VCaP (cell line): ENCODE measurements around the gene KRT36.
A peak's percentile ranks its signal among the peaks of the same experiment; 100 is the strongest.

ENCODE experiments used
- H3K27ac ChIP-seq: fragments of 450-650 bp; 2 replicates; pipeline ENCODE4 v1.5.1; 2017
- TF ChIP-seq, protein P1 (sequence below): fragments of 450-650 bp; conservative IDR thresholded peaks from 2 replicates; pipeline ENCODE4 v1.5.1; 2017; ENCODE audit warnings: mild to moderate bottlenecking, moderate library complexity

KRT36 gene

DNA sequence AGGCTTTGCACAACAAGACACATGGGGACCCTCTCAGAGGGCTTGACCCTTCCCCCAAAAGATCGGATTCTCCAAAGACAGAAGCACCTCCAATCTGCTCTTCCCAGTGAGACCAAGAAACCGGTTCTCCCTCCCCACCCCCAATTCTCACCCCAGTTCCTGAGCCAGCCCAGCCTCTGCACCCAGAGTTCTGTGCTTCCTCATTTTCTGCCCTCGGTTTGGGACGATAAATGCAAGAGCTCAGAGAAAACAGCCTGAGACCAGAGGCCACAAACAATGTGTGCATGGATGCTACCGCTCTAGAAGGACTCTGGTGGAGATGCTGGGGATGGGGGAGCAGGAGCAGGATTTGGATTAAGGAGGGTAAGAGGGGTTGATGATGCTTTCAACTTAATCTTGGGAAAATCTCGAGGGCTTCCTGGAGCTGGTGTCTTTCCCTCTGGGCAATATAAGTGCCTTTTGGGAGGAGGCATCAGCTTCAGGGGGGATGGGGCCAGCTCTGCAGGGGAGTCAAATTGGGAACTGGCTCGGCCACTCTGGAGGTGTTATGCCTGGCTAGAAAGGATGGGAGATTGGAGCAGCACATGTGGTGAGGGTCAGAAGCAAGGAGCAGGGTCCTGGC lies 22.9 kb upstream of the KRT36 start:
- no peak overlapping the region for H3K27ac ChIP-seq
- TF ChIP-seq, protein P1, sequence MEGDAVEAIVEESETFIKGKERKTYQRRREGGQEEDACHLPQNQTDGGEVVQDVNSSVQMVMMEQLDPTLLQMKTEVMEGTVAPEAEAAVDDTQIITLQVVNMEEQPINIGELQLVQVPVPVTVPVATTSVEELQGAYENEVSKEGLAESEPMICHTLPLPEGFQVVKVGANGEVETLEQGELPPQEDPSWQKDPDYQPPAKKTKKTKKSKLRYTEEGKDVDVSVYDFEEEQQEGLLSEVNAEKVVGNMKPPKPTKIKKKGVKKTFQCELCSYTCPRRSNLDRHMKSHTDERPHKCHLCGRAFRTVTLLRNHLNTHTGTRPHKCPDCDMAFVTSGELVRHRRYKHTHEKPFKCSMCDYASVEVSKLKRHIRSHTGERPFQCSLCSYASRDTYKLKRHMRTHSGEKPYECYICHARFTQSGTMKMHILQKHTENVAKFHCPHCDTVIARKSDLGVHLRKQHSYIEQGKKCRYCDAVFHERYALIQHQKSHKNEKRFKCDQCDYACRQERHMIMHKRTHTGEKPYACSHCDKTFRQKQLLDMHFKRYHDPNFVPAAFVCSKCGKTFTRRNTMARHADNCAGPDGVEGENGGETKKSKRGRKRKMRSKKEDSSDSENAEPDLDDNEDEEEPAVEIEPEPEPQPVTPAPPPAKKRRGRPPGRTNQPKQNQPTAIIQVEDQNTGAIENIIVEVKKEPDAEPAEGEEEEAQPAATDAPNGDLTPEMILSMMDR: no peak

- peak overlapping the region; percentile 50 for H3K27ac ChIP-seq
- TF ChIP-seq, protein P1: no peak
Observed at GRCh38 chr17:41511716-41512115, 22.0 kb upstream of the KRT36 start.

DNA sequence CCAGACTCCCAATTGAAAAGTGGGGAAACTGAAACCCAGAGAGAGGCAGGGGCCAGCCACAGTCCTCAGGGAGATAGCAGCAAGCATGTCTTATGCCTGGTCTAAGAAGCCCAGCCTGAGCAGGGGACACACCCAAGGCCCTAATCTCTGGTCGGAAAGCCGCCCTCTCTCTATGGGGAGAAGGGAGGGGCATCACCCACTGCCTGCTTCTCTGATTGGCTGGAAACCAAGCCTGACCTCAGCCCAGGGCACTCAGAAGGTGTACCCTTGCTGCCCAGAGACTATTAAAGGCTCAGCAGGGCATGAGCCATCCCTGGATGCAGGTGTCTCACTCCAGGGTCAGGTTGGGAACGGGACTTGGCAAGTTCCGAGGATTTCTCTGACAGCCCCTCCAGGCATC lies 21.4 kb upstream of the KRT36 start:
- H3K27ac ChIP-seq: peak overlapping the region; percentile 50
- TF ChIP-seq, protein P1: no peak

DNA sequence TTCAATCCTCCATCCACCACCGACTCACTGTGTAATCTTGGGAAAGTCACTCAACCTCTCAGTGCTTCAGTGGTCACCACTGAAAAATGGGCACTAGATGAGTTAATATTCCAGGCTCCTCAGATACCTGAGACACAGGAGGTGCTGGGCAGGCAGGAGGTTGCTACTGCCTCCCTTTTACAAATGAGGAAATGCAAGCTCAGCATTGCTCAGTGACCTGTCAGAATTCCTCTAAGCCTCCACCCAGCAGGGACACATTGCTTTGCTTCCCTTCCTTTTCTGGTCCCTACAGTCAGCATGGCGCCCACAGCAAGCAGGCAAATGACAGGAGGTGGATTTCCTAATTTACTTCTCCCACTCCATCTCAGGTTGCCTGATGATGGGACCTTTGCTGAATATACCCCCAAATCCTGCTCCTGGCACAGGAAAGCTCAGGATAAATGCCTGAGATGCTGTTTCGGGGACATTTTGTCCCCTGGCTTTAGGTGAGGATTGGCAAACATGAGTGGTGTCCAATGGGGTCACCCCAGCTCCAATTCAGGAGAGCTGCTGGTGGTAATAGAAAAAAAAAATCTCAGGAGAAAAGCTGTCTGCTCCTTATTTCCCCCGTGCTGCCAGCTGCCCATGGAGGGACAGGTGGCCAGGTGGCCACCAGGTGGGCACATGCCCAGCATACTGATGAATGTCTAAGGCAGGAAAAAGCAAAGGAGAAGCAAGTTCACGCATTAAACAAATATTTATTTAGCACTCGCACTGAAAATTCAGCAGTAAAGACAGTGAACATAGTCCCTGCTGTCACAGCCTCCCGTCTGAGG lies 20.7 kb upstream of the KRT36 start:
- H3K27ac ChIP-seq: peak overlapping the region; percentile 50
- TF ChIP-seq, protein P1: peak; percentile 39

DNA sequence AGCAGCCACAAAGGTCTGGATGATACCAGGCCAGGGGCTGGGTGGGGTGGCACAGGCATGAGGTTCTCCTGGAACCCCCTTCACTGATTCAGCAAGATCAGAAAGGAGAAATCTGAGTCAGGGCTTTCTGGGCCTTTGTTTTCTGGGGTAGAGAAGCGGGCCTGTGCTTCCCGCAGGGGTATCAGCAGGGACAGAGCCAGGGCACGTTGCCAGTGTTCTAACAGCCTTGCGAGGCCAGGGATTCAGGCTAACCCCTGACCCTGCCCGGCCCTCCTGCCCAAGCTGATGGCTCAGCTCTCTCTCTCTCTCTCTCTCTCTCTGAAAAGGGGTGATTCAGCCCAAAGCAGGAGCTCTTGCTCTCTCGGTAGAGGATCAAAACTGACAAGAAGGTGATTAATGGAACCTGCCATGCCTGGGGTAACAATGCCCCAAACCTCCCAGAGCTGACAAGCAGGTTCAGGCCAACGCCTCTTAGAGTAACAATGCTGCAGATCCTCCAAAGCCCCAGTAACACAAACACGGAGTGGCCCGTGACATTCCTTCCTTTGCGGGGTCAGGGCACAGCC lies 17.7 kb upstream of the KRT36 start:
- TF ChIP-seq, protein P1: no peak
- H3K27ac ChIP-seq: no peak overlapping the region

GRCh38 chr17:41505809-41506767 lies 16.4 kb upstream of the KRT36 start:
- H3K27ac ChIP-seq: no peak overlapping the region
- TF ChIP-seq, protein P1: no peak
